Subcutaneous adipose tissue (tissue), 4 donors: Measurements from ENCODE around the gene RNASE13. TPM values are rescaled to one million over a fixed set of nuclear protein-coding genes. Genes with fewer than 3 reads are reported as not detected.

Experiments used
- total RNA-seq, 4 donors: library from RNA; depleted of rRNA; stranded (reverse); fragments of >200 nt; gene quantifications; one replicate each; pipeline ENCODE4 v1.1.0, GENCODE V29; 2016
- TF ChIP-seq, protein P1 (sequence below): fragments of 450-650 bp; IDR thresholded peaks from one replicate; pipeline ENCODE4 v1.5.1; 2016; ENCODE audit warnings: low read depth, mild to moderate bottlenecking, control low read depth, antibody characterized with exemption, moderate library complexity

RNASE13 gene
- total RNA-seq, 4 donors from 2014 or later = not detected

DNA sequence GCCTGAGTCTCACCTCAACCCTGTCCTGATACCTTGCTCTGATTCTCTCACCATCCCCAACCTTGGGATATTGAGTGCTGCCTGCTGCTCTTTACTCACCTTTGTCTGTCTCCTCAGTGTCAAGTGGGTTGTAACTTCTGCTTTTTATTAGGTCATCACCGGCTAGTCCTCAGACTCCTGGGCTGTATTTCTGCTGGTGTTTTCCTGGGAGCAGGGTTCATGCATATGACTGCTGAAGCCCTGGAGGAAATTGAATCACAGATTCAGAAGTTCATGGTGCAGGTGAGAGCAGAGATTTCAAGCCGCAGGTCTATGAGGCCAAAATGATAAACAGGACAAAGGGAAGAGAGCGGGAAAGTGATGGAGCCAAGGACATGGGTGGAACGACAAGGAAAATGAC lies 35.0 kb downstream of the RNASE13 start:
- TF ChIP-seq, protein P1, sequence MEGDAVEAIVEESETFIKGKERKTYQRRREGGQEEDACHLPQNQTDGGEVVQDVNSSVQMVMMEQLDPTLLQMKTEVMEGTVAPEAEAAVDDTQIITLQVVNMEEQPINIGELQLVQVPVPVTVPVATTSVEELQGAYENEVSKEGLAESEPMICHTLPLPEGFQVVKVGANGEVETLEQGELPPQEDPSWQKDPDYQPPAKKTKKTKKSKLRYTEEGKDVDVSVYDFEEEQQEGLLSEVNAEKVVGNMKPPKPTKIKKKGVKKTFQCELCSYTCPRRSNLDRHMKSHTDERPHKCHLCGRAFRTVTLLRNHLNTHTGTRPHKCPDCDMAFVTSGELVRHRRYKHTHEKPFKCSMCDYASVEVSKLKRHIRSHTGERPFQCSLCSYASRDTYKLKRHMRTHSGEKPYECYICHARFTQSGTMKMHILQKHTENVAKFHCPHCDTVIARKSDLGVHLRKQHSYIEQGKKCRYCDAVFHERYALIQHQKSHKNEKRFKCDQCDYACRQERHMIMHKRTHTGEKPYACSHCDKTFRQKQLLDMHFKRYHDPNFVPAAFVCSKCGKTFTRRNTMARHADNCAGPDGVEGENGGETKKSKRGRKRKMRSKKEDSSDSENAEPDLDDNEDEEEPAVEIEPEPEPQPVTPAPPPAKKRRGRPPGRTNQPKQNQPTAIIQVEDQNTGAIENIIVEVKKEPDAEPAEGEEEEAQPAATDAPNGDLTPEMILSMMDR = no peak

DNA sequence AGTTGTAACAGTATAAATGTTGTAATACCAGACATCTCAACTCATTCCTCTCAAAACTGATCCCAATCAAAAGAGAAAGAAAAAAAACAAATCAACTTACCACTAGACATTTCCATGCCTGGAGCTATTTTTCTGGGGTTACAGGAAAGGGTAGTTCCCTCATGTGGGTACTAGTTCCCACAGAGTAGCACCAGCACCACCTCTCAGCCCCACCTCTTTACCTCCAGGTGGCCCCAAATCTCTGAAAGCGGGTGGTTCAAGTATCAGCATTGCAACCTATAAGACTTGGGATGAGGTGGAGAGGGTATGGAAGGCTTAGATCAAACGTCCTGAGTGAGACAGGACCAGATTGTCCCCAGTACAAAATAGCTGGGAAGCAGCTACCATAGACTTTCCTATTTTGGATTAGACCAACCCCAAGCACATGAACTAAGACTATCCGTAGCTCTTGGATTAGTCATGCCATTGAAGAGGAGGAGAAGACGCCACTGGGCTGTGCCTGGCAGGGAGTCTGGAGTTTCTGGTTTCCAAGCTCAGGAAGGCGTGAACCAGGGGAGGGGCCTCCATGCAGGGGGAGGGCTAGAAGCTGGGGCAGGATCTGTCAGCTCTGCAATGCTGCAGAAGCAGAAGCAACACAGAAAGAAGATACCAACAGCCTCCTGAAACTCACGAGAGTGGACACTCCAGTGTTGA lies 35.8 kb downstream of the RNASE13 start, which contains the start of gene SLC39A2:
Gene SLC39A2 (plus strand): TSS at position 620 of the 693 bp plus-strand sequence. CDS start 154 bp downstream, outside the sequence.
- TF ChIP-seq, protein P1 = no peak

DNA sequence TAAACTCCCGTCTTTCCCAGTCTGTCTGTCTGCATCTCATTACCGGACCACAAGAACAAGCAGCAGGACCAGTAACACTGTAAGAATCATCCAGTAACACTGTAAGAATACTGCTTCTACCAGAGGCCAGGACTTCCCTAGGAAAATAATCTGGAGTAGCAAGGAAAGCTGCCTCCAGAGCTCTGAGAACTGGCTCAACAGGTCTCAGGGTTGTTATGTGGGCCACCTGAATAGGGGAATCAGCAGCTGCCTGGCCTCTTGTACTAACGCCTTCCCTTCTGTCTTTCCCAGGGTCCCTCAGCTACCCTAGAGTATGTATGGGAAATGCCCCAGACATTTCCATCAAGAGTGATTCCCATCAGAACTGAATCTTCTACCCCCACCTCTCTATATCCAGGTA lies 36.5 kb downstream of the RNASE13 start:
- TF ChIP-seq, protein P1 = no peak

DNA sequence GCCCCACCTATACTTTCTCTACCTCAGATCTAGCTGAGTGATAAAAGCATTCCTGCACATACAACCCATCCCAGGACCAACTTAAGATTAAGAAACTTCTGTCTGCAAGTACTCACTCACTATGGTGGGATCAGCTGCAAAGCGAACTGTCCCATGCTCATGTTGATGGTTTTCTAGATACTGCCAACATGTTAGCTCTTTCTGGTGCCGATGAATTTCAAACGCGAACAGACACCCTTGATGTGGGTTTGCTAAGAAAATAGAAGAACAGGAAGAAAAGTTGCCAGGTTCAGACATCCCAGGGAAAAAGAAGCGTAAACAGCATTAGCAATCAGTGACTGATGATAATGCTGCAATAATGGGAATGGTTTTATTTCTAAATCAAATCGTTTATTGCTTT lies 37.0 kb downstream of the RNASE13 start:
- TF ChIP-seq, protein P1 = no peak

DNA sequence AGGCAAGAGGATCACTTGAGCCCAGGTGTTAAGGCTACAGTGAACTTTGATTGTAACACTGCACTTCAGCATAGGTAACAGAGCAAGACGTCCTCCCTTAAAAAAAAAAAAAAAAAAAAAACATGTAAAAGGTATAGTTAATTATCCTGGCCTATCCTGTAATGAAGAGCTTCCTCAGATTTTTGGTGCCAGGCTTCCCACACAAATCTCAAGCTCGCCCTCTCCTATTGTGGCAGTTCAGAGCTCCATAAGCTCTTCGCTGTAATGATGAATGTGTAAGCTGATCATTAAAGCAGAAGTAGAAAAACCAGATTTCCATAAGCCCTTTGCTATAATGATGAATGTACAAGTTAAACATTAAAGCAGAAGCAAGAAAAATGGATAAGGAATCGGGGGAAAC lies 37.5 kb downstream of the RNASE13 start:
- TF ChIP-seq, protein P1 = no peak

DNA sequence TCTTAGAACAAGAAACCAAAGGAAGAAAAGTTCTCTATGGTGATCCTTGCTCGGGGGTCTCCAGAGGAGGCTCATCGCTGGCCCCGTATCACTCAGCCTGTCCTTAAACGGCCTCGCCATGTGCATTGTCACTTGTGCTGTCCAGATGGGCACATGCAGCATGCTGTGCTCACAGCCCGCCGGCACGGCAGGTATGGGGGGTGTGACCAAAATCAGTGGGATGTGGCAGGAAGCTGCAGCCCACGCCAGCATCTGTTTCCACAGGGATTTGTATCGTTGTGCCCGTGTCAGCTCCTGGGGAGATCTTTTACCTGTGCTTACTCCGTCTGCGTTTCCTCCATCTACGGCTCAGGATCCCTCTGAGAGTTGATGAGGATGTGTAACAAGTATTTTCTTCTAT lies 38.1 kb downstream of the RNASE13 start:
- TF ChIP-seq, protein P1 = no peak

DNA sequence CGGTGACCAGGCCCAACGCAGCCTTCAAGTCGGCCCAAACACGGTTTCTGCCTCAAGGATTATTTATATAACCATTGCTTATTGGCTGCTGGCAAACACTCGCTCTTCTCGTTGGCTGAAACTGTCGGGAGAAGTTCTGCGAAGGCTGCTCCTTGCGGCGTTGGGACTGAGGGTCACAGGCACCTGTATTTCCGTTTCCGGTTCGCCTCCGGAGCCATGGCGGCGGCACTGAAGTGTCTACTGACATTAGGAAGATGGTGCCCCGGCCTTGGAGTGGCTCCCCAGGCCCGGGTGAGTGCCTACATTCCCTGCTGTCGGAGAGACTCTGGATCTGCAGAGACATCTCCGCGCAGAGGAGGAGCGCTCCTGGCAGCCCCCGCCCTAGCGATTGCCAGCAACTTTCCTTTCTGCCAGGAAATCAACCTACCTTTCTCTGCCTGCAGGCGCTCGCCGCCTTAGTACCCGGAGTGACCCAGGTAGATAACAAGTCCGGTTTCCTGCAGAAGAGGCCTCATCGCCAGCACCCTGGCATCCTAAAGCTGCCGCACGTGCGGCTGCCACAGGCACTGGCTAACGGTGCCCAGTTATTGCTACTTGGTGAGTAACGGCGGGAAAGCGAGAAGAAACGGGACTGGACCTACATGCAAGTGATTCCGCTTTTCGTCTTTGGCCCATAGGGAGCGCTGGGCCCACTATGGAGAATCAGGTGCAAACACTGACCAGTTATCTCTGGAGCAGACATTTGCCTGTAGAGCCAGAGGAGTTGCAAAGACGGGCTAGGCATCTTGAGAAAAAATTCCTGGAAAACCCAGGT lies 44.6 kb downstream of the RNASE13 start, which contains the start of gene METTL17:
Gene METTL17 (plus strand): TSS at position 194 of the 814 bp plus-strand sequence. CDS start 23 bp downstream, at position 217.
- TF ChIP-seq, protein P1 = no peak
